ENCODE data around the gene SLC22A12. TPM values are rescaled to one million over a fixed set of nuclear protein-coding genes. Genes with fewer than 3 reads are reported as not detected.
A peak's percentile ranks its signal among the peaks of the same experiment; 100 is the strongest.
"Not testable (repeated sequence)": the region's sequence is repeated elsewhere in the genome, so short reads cannot be mapped to it uniquely, and the experiment has no call there.

Gene SLC22A12
- total and polyA plus RNA-seq, 2 donors from 2014 or later, result 5.3 to 85.9 TPM

DNA sequence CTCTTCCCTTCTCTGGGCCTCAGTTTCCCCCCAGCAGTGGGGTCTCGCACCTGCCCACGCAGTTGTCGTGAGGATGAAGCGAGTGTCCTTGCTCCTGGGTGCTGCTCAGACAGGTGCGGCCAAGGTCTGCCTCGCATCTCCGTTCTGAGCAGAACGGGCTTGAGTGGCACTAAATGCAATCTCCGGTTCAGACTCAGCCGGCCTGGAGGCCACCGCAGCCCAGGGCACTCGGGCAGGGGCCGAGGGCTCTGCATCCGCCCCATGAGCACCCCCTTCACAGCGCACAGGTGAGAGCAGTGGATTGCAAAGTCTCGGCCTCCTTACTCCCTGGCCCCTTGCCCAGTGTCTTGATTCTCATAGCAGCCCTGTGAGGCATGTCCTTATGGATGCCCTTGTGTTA, 30.1 kb upstream of the SLC22A12 start:
- Histone ChIP-seq H3K9me3 (ENCODE audit: control insufficient read depth in 2 of 3, insufficient read depth in 1 of 3, low read length in 3 of 3) (no peaks in the 10 kb centered on the region), H3K4me1 (ENCODE audit: control insufficient read depth in 2 of 3, insufficient read depth in 2 of 3, low read depth in 1 of 3, low read length in 3 of 3) (peaks cover 0 to 2% (median 0%) of the 10 kb centered on the region in 3 donors), H3K36me3 (ENCODE audit: control insufficient read depth in 2 of 3, insufficient read depth in 3 of 3, low read length in 3 of 3) (peaks cover 0 to 3% (median 0%) of the 10 kb centered on the region in 3 donors), H3K27ac (ENCODE audit: low read depth in 2 of 2, low read length in 2 of 2) (no peak overlapping the region), H3K9ac (ENCODE audit: low read length in 3 of 3) (no peak overlapping the region), H3K27me3 (ENCODE audit: control insufficient read depth, insufficient read depth, low read length) (no peaks in the 10 kb centered on the region), H3K4me3 (ENCODE audit: low read length in 3 of 3) (no peak overlapping the region)
- DNase-seq, result peak in 2 of 5 donors; percentile 32 to 52
- no peak for FAIRE-seq
- intact Hi-C loops (cut with DNase I), result no loop called here
- TF ChIP-seq, protein P1, sequence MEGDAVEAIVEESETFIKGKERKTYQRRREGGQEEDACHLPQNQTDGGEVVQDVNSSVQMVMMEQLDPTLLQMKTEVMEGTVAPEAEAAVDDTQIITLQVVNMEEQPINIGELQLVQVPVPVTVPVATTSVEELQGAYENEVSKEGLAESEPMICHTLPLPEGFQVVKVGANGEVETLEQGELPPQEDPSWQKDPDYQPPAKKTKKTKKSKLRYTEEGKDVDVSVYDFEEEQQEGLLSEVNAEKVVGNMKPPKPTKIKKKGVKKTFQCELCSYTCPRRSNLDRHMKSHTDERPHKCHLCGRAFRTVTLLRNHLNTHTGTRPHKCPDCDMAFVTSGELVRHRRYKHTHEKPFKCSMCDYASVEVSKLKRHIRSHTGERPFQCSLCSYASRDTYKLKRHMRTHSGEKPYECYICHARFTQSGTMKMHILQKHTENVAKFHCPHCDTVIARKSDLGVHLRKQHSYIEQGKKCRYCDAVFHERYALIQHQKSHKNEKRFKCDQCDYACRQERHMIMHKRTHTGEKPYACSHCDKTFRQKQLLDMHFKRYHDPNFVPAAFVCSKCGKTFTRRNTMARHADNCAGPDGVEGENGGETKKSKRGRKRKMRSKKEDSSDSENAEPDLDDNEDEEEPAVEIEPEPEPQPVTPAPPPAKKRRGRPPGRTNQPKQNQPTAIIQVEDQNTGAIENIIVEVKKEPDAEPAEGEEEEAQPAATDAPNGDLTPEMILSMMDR (IDR thresholded peaks at IDR 0.05; ENCODE audit: borderline replicate concordance, extremely low read depth, insufficient read depth), result no peak

DNA sequence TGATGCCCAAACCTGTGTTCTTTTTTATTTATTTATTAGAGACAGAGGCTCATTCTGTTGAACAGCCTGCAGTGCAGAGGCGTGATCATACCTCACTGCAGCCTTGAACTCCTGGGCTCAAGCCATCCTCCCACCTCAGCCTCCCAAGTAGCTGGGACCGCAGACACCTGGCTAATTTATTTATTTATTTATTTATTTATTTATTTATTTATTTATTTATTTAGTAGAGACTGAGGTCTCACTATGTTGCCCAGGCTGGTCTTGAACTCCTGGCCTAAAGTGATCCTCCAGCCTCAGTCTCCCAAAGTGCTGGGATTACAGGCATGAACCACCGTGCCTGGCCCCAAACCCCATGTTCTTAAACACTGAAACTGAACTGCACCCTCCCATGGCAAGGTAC, 29.6 kb upstream of the SLC22A12 start:
- not testable (repeated sequence) for H3K9ac ChIP-seq (ENCODE audit: low read length in 3 of 3); FAIRE-seq
- DNase-seq, result peak in 1 of 5 donors; percentile 3

DNA sequence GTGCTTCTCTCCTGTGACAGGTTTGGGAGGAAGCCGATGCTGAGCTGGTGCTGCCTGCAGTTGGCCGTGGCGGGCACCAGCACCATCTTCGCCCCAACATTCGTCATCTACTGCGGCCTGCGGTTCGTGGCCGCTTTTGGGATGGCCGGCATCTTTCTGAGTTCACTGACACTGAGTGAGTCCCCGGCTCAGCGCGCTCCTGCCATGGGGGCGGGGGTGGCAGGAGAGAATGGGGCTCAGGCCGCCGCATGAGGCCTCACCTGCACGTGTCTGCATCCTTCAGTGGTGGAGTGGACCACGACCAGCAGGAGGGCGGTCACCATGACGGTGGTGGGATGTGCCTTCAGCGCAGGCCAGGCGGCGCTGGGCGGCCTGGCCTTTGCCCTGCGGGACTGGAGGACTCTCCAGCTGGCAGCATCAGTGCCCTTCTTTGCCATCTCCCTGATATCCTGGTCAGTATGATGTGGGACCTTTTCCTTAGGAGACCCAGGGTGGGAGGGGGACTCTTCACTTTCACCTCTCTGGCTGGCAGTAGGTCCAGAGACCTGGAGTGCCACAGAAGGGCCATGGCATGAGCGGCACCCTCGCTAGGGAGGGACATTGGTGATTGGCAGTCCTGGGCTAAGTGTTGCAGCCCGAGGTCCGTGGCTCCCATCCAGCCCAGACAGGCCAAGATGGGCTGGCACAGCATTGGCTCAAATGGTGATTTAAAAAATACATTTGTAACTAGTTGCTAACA, 28.9 kb upstream of the SLC22A12 start:
- H3K9me3 ChIP-seq (ENCODE audit: control insufficient read depth in 2 of 3, insufficient read depth in 1 of 3, low read length in 3 of 3), result no peaks in the 10 kb centered on the region
- TF ChIP-seq, protein P1 (IDR thresholded peaks at IDR 0.05; ENCODE audit: borderline replicate concordance, extremely low read depth, insufficient read depth), result no peak
- H3K36me3 ChIP-seq (ENCODE audit: control insufficient read depth in 2 of 3, insufficient read depth in 3 of 3, low read length in 3 of 3), result peaks cover 0 to 3% (median 0%) of the 10 kb centered on the region in 3 donors
- H3K27me3 ChIP-seq (ENCODE audit: control insufficient read depth, insufficient read depth, low read length), result no peaks in the 10 kb centered on the region
- DNase-seq (peak in 1 of 5 donors; percentile 54), FAIRE-seq (no peak)
- intact Hi-C loops (cut with DNase I), result no loop called here
- H3K4me1 ChIP-seq (ENCODE audit: control insufficient read depth in 2 of 3, insufficient read depth in 2 of 3, low read depth in 1 of 3, low read length in 3 of 3), result peaks cover 0 to 2% (median 0%) of the 10 kb centered on the region in 3 donors
- H3K4me3 ChIP-seq (ENCODE audit: low read length in 3 of 3), result no peak overlapping the region
- H3K27ac ChIP-seq (ENCODE audit: low read depth in 2 of 2, low read length in 2 of 2), result no peak overlapping the region
- H3K9ac ChIP-seq (ENCODE audit: low read length in 3 of 3), result no peak overlapping the region

More for the DNA sequence above, 29.6 kb upstream of the SLC22A12 start:
- H3K36me3 ChIP-seq (ENCODE audit: control insufficient read depth in 2 of 3, insufficient read depth in 3 of 3, low read length in 3 of 3); H3K27me3 ChIP-seq (ENCODE audit: control insufficient read depth, insufficient read depth, low read length); H3K27ac ChIP-seq (ENCODE audit: low read depth in 2 of 2, low read length in 2 of 2); H3K4me3 ChIP-seq (ENCODE audit: low read length in 3 of 3); H3K9me3 ChIP-seq (ENCODE audit: control insufficient read depth in 2 of 3, insufficient read depth in 1 of 3, low read length in 3 of 3); H3K4me1 ChIP-seq (ENCODE audit: control insufficient read depth in 2 of 3, insufficient read depth in 2 of 3, low read depth in 1 of 3, low read length in 3 of 3); intact Hi-C loops (cut with DNase I): not testable (repeated sequence)

DNA sequence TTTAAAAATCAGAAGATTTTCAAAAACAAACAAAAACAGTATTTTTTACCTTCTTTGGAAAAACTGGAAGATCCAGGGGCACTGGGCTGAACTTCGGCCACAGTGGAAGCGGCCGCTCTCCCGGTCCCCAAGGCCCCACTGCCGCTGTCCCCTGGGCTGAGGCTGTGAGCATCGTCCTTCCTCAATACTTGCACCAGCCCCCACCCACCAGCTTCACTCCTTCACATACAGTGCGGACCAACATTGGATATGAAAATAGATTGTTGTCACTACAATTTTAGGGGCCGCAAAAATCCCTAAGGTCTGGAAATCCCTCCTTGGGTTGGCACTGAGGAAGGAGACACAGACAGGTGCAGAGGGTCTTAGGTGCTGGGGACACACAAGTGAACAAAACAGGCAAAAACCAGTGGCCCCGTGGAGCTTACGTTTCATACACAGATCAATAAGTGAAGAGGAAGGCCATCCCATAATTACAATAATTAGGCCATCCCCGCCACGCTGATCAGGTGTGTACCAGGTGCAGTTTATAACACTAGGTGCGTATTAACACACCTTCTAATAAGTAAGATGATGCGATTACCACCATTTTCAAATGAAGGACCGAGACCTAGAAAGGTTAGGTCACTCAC, 28.2 kb upstream of the SLC22A12 start:
- peak in 1 of 5 donors; percentile 23 for DNase-seq
- H3K36me3 ChIP-seq (ENCODE audit: control insufficient read depth in 2 of 3, insufficient read depth in 3 of 3, low read length in 3 of 3), result peaks cover 0 to 3% (median 0%) of the 10 kb centered on the region in 3 donors
- H3K9me3 ChIP-seq (ENCODE audit: control insufficient read depth in 2 of 3, insufficient read depth in 1 of 3, low read length in 3 of 3), result no peaks in the 10 kb centered on the region
- intact Hi-C loops (cut with DNase I), result no loop called here
- TF ChIP-seq, protein P1 (IDR thresholded peaks at IDR 0.05; ENCODE audit: borderline replicate concordance, extremely low read depth, insufficient read depth), result no peak
- H3K9ac ChIP-seq (ENCODE audit: low read length in 3 of 3), result no peak overlapping the region
- no peak overlapping the region for H3K27ac ChIP-seq (ENCODE audit: low read depth in 2 of 2, low read length in 2 of 2)
- H3K27me3 ChIP-seq (ENCODE audit: control insufficient read depth, insufficient read depth, low read length), result no peaks in the 10 kb centered on the region
- no peak overlapping the region for H3K4me3 ChIP-seq (ENCODE audit: low read length in 3 of 3)
- H3K4me1 ChIP-seq (ENCODE audit: control insufficient read depth in 2 of 3, insufficient read depth in 2 of 3, low read depth in 1 of 3, low read length in 3 of 3), result peaks cover 0 to 2% (median 0%) of the 10 kb centered on the region in 3 donors
- FAIRE-seq, result no peak

All from kidney (tissue), 14 donors.